ENCODE results near the gene GYG2.

- TF ChIP-seq CTCF (IDR thresholded peaks at IDR 0.05), result no peak
- TF ChIP-seq EZH2 (IDR thresholded peaks at IDR 0.05), result no peak
These were observed 17.5 kb upstream of the GYG2 start for GRCh38 chrX:2811271-2811670.

All from neural progenitor cell (in vitro differentiated cells).